ENCODE results near the gene PSORS1C2.

PSORS1C2 gene

DNA sequence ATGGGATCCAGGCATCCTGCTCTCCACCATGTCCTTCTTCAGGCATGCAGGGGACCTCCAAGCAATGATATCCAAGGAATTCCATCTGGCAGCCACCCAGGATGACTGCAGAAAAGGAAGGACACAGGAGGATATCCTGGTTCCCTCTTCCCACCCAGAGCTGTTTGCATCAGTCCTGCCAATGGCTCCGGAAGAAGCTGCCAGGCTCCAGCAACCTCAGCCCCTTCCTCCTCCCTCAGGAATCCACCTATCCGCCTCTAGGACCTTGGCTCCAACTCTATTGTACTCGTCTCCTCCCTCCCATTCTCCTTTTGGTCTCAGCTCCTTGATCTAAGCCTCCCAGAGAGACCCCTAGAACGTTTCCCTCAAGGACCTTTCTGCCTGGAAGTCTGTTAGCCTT is 733 bp upstream of the PSORS1C2 start:
- H3K4me1 ChIP-seq (ENCODE audit: insufficient read depth, low read length) = peaks cover 6% of the 10 kb centered on the region
- ATAC-seq (ENCODE audit: insufficient read depth, low read depth) (no peak), DNase-seq (no peak)
- H3K27ac ChIP-seq (ENCODE audit: low read length) = no peak overlapping the region
- no peaks in the 10 kb centered on the region for H3K27me3 ChIP-seq (ENCODE audit: insufficient read depth, low read length, poor library complexity)
- no peaks in the 10 kb centered on the region for H4K20me1 ChIP-seq (ENCODE audit: insufficient read depth, low read length)
- no peak overlapping the region for H2AFZ ChIP-seq (ENCODE audit: low read depth, low read length)
- H3K4me3 ChIP-seq (ENCODE audit: low read depth in 1 of 2, low read length in 2 of 2) = no peak overlapping the region
- no peaks in the 10 kb centered on the region for H3K79me2 ChIP-seq (ENCODE audit: insufficient read depth, low read length)
- H3K36me3 ChIP-seq (ENCODE audit: insufficient read depth, low read length) = peaks cover 20% of the 10 kb centered on the region
- H3K4me2 ChIP-seq (ENCODE audit: insufficient read depth, low read length) = no peak overlapping the region
- H3K9me3 ChIP-seq (ENCODE audit: insufficient read depth, low read length, severe bottlenecking) = no peaks in the 10 kb centered on the region
- no peak for TF ChIP-seq EZH2 (IDR thresholded peaks at IDR 0.05; ENCODE audit: borderline replicate concordance, low read depth, low read length, severe bottlenecking)
- TF ChIP-seq, protein P1, sequence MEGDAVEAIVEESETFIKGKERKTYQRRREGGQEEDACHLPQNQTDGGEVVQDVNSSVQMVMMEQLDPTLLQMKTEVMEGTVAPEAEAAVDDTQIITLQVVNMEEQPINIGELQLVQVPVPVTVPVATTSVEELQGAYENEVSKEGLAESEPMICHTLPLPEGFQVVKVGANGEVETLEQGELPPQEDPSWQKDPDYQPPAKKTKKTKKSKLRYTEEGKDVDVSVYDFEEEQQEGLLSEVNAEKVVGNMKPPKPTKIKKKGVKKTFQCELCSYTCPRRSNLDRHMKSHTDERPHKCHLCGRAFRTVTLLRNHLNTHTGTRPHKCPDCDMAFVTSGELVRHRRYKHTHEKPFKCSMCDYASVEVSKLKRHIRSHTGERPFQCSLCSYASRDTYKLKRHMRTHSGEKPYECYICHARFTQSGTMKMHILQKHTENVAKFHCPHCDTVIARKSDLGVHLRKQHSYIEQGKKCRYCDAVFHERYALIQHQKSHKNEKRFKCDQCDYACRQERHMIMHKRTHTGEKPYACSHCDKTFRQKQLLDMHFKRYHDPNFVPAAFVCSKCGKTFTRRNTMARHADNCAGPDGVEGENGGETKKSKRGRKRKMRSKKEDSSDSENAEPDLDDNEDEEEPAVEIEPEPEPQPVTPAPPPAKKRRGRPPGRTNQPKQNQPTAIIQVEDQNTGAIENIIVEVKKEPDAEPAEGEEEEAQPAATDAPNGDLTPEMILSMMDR (IDR thresholded peaks at IDR 0.05; ENCODE audit: borderline replicate concordance, extremely low read depth, low read length, poor library complexity, severe bottlenecking) = no peak
- H3K9ac ChIP-seq (ENCODE audit: low read depth, low read length) = no peak overlapping the region

DNA sequence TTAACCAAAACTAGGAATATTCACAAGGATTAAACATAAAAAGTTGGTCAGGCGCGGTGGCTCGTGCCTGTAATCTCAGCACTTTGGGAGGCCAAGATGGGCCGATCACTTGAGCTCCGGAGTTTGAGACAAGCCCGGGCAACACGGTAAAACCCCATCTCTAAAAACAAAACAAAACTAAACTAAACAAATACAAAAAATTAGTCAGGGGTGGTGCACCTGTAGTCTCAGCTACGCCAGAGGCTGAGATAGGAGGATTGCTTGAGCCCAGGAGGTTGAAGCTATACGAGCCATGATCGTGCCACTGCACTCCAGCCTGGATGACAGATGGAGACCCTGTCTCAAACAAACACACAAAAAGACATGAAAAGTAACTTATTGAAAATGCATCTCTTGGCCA is 3.2 kb downstream of the PSORS1C2 start:
- no peak for DNase-seq
- TF ChIP-seq EZH2 (IDR thresholded peaks at IDR 0.05; ENCODE audit: borderline replicate concordance, low read depth, low read length, severe bottlenecking) = no peak
- TF ChIP-seq, protein P1 (IDR thresholded peaks at IDR 0.05; ENCODE audit: borderline replicate concordance, extremely low read depth, low read length, poor library complexity, severe bottlenecking) = no peak
- no peak for ATAC-seq (ENCODE audit: insufficient read depth, low read depth)
- H3K4me3 ChIP-seq (ENCODE audit: low read depth in 1 of 2, low read length in 2 of 2) = no peak overlapping the region
- H3K27ac ChIP-seq (ENCODE audit: low read length) = no peak overlapping the region
- no peaks in the 10 kb centered on the region for H4K20me1 ChIP-seq (ENCODE audit: insufficient read depth, low read length)
- no peaks in the 10 kb centered on the region for H3K79me2 ChIP-seq (ENCODE audit: insufficient read depth, low read length)
- no peak overlapping the region for H2AFZ ChIP-seq (ENCODE audit: low read depth, low read length)
- peaks cover 6% of the 10 kb centered on the region for H3K4me1 ChIP-seq (ENCODE audit: insufficient read depth, low read length)
- no peak overlapping the region for H3K4me2 ChIP-seq (ENCODE audit: insufficient read depth, low read length)
- H3K36me3 ChIP-seq (ENCODE audit: insufficient read depth, low read length) = no peaks in the 10 kb centered on the region
- H3K27me3 ChIP-seq (ENCODE audit: insufficient read depth, low read length, poor library complexity) = no peaks in the 10 kb centered on the region
- H3K9me3 ChIP-seq (ENCODE audit: insufficient read depth, low read length, severe bottlenecking) = no peaks in the 10 kb centered on the region
- H3K9ac ChIP-seq (ENCODE audit: low read depth, low read length) = no peak overlapping the region

DNA sequence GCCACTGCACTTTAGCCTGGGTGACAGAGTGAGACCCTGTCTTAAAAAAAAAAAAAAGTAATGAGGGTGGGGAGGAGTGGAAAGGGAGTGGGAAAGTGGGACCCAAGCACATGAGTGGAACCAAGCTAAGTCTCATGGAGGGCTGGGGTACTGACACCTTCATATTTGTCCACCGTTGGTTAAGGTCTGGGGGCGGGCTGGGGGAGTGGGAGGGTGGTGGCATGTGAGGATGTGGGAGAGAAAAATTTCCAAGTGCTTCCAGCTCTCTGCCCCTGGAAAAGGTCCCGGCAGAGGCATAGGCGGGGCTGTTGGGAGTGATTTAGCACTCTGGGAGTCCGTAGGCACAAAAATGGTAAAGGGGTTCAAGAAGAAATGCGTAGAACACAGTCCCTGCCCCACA is 6.1 kb downstream of the PSORS1C2 start:
- Histone ChIP-seq H3K9me3 (ENCODE audit: insufficient read depth, low read length, severe bottlenecking) (no peaks in the 10 kb centered on the region), H3K79me2 (ENCODE audit: insufficient read depth, low read length) (no peaks in the 10 kb centered on the region)

More for the DNA sequence above, 6.1 kb downstream of the PSORS1C2 start:
- H4K20me1 ChIP-seq (ENCODE audit: insufficient read depth, low read length) = no peaks in the 10 kb centered on the region
- no peaks in the 10 kb centered on the region for H3K36me3 ChIP-seq (ENCODE audit: insufficient read depth, low read length)
- no peak overlapping the region for H3K27ac ChIP-seq (ENCODE audit: low read length)
- H3K4me2 ChIP-seq (ENCODE audit: insufficient read depth, low read length) = no peak overlapping the region
- no peak for DNase-seq
- H3K9ac ChIP-seq (ENCODE audit: low read depth, low read length) = no peak overlapping the region
- no peaks in the 10 kb centered on the region for H3K27me3 ChIP-seq (ENCODE audit: insufficient read depth, low read length, poor library complexity)
- TF ChIP-seq, protein P1 (IDR thresholded peaks at IDR 0.05; ENCODE audit: borderline replicate concordance, extremely low read depth, low read length, poor library complexity, severe bottlenecking) = no peak
- no peak for TF ChIP-seq EZH2 (IDR thresholded peaks at IDR 0.05; ENCODE audit: borderline replicate concordance, low read depth, low read length, severe bottlenecking)
- no peak overlapping the region for H2AFZ ChIP-seq (ENCODE audit: low read depth, low read length)
- no peak overlapping the region for H3K4me3 ChIP-seq (ENCODE audit: low read depth in 1 of 2, low read length in 2 of 2)
- ATAC-seq (ENCODE audit: insufficient read depth, low read depth) = no peak
- peaks cover 4% of the 10 kb centered on the region for H3K4me1 ChIP-seq (ENCODE audit: insufficient read depth, low read length)
